A549 treated with Hydrocortisone at 1 μM for 4 hours (cell line): ENCODE measurements around the gene TMEM186. TPM values are rescaled to one million over a fixed set of nuclear protein-coding genes. Genes with fewer than 3 reads are reported as not detected.

Source experiments
- total RNA-seq: library from RNA; stranded (reverse); fragments of 200-300 nt; extraction: Qiagen RNA extraction; gene quantifications from 5 replicates; pipeline ENCODE4 v1.2.3, GENCODE V29; 2022

Gene TMEM186
- 13.0 to 14.9 TPM (median 13.7 TPM) in 5 replicates for total RNA-seq

GRCh38 chr16:8797364-8798173 is at the start of gene TMEM186, which contains the start of gene PMM2:
TMEM186 (minus strand) TSS chr16:8797639; CDS start chr16:8797614, 25 bp downstream.
PMM2 (plus strand) TSS chr16:8797839; CDS start chr16:8797883, 44 bp downstream.

Other genes with a start within 250 kb of the TMEM186 start
- gene TMEM114, start 207.1 kb downstream of the TMEM186 start, total RNA-seq, result not detected in 5 replicates
- 21.4 to 25.7 TPM (median 24.4 TPM) in 5 replicates for gene METTL22, start 175.9 kb downstream of the TMEM186 start, total RNA-seq
- gene ABAT, start 123.0 kb downstream of the TMEM186 start, total RNA-seq, result 0.20 to 0.30 TPM (median 0.26 TPM) in 5 replicates
- gene PMM2, start 200 bp upstream of the TMEM186 start, total RNA-seq, result 90.0 to 110 TPM (median 94.2 TPM) in 5 replicates
- gene CARHSP1, start 71.4 kb upstream of the TMEM186 start, total RNA-seq, result 137 to 155 TPM (median 149 TPM) in 5 replicates
- gene LITAFD, start 84.7 kb upstream of the TMEM186 start, total RNA-seq, result not detected in 5 replicates
- gene USP7, start 166.3 kb upstream of the TMEM186 start, total RNA-seq, result 66.8 to 87.8 TPM (median 81.8 TPM) in 5 replicates